Kasumi-1 (cell line): Measurements from ENCODE around the gene PSMG4.

Source experiments
- DNase-seq, 2 experiments: peaks; one replicate each; lab custom pipeline; 2025; lab: John Stamatoyannopoulos, UW

The PSMG4 gene

GRCh38 chr6:3276174-3277167 lies 17.7 kb downstream of the PSMG4 start:
- DNase-seq = no peak

- DNase-seq = no peak
These were observed 18.5 kb downstream of the PSMG4 start for GRCh38 chr6:3277251-3277650.

- no peak for DNase-seq
These were observed 19.2 kb downstream of the PSMG4 start for GRCh38 chr6:3277851-3278416.

GRCh38 chr6:3278691-3279090 lies 19.9 kb downstream of the PSMG4 start:
- no peak for DNase-seq

GRCh38 chr6:3280091-3280490 lies 21.3 kb downstream of the PSMG4 start:
- DNase-seq = no peak

GRCh38 chr6:3280866-3281465 lies 22.2 kb downstream of the PSMG4 start:
- no peak for DNase-seq

- no peak for DNase-seq
These were observed 23.1 kb downstream of the PSMG4 start for GRCh38 chr6:3281631-3282475.

GRCh38 chr6:3282476-3283236 lies 23.9 kb downstream of the PSMG4 start:
- no peak for DNase-seq

- DNase-seq = no peak
These were observed 24.5 kb downstream of the PSMG4 start for GRCh38 chr6:3283241-3283640.

GRCh38 chr6:3283641-3284435 lies 25.1 kb downstream of the PSMG4 start:
- DNase-seq = no peak

- no peak for DNase-seq
These were observed 25.7 kb downstream of the PSMG4 start for GRCh38 chr6:3284436-3284876.

- DNase-seq = no peak
These were observed 26.4 kb downstream of the PSMG4 start for GRCh38 chr6:3285049-3285639.

- no peak for DNase-seq
These were observed 27.0 kb downstream of the PSMG4 start for GRCh38 chr6:3285732-3286131.

GRCh38 chr6:3286641-3287171 lies 28.0 kb downstream of the PSMG4 start:
- no peak for DNase-seq

- no peak for DNase-seq
These were observed 28.6 kb downstream of the PSMG4 start for GRCh38 chr6:3287308-3287707.

- DNase-seq = no peak
These were observed 29.4 kb downstream of the PSMG4 start for GRCh38 chr6:3287976-3288707.

GRCh38 chr6:3288711-3289663 lies 30.2 kb downstream of the PSMG4 start:
- DNase-seq = no peak

GRCh38 chr6:3289664-3290055 lies 30.9 kb downstream of the PSMG4 start:
- no peak for DNase-seq
